Panc1 (cell line): ENCODE data around the gene FAM120B. TPM values are rescaled to one million over a fixed set of nuclear protein-coding genes. Genes with fewer than 3 reads are reported as not detected.

Source experiments
- ATAC-seq: fragments of 200-7000 bp; cut with Tn5 transposase; 2 replicates; pipeline ENCODE4 v1.9.1; 2020; ENCODE audit warnings: mild to moderate bottlenecking, moderate library complexity
- BruUV-seq: library from RNA; stranded (reverse); fragments of 400-500 nt; replicated peaks from 2 replicates; lab custom pipeline; 2021; lab: Mats Ljungman, UMichigan
- CTCF ChIA-PET: fragments of 300-600 bp; sonication (Branson Sonifier 250); formaldehyde crosslinking; loops from one replicate; lab custom pipeline; 2022; ENCODE audit warnings: antibody characterized with exemption; lab: Charles Lee
- POLR2A ChIA-PET: fragments of 300-600 bp; sonication (Branson Sonifier 250); formaldehyde crosslinking; loops from one replicate; lab custom pipeline; 2022; ENCODE audit warnings: antibody characterized with exemption; lab: Charles Lee
- DNase-seq: peaks from one replicate; pipeline ENCODE4 v3.0.0-alpha.2; 2010; ENCODE audit warnings: low read depth, low spot score
- H3K27ac ChIP-seq: 2 replicates; pipeline ENCODE4 v1.5.1; 2011; ENCODE audit warnings: mild to moderate bottlenecking, low read length, inconsistent platforms
- H3K27me3 ChIP-seq: fragments of 200-500 bp; sonication (Bioruptor generic); 2 replicates; pipeline ENCODE4 v1.6.0; 2014; ENCODE audit warnings: low read length, inconsistent platforms; ENCODE audit not compliant: control insufficient read depth, insufficient read depth
- H3K36me3 ChIP-seq: fragments of 200-500 bp; sonication (Bioruptor generic); 2 replicates; pipeline ENCODE4 v1.5.1; 2014; ENCODE audit warnings: inconsistent platforms, mild to moderate bottlenecking, low read length, moderate library complexity; ENCODE audit not compliant: control insufficient read depth, insufficient read depth
- H3K4me1 ChIP-seq: 2 replicates; pipeline ENCODE4 v1.5.1; 2011; ENCODE audit warnings: inconsistent platforms, mild to moderate bottlenecking, low read length, moderate library complexity; ENCODE audit not compliant: control insufficient read depth, insufficient read depth
- H3K4me3 ChIP-seq, 2 experiments: 2 replicates each; pipeline ENCODE4 v1.5.1; 2011 to 2012; ENCODE audit warnings: low read depth in 2 of 2, low read length in 2 of 2, mild to moderate bottlenecking in 2 of 2, inconsistent platforms in 1 of 2, moderate library complexity in 1 of 2
- H3K9me3 ChIP-seq: fragments of 200-500 bp; sonication (Bioruptor generic); 2 replicates; pipeline ENCODE4 v1.5.1; 2014; ENCODE audit warnings: low read depth, mild to moderate bottlenecking, inconsistent platforms, low read length, moderate library complexity; ENCODE audit not compliant: control insufficient read depth, insufficient read depth
- POLR2AphosphoS5 ChIP-seq: IDR thresholded peaks from 2 replicates; pipeline ENCODE4 v1.6.1; 2012; ENCODE audit warnings: mild to moderate bottlenecking, low read depth, low read length, moderate library complexity
- REST ChIP-seq, 2 experiments: IDR thresholded peaks; 2 replicates each; pipeline ENCODE4 v1.6.1; 2011 to 2012; ENCODE audit warnings: low read depth in 2 of 2, control low read depth in 1 of 2, low read length in 1 of 2, mild to moderate bottlenecking in 1 of 2, moderate library complexity in 1 of 2; ENCODE audit not compliant: insufficient read depth in 1 of 2
- SIN3A ChIP-seq: IDR thresholded peaks from 2 replicates; pipeline ENCODE4 v1.6.1; 2012; ENCODE audit warnings: low read depth, mild to moderate bottlenecking, low read length, moderate library complexity, borderline replicate concordance; ENCODE audit not compliant: insufficient read depth
- TCF7L2 ChIP-seq: IDR thresholded peaks from 2 replicates; pipeline ENCODE4 v1.6.1; 2011; ENCODE audit warnings: mild to moderate bottlenecking, low read depth, low read length, inconsistent platforms
- in situ Hi-C: cut with HindIII; loops from 2 replicates; pipeline ENCODE4 v1.10.0; 2016; ENCODE audit warnings: low sequenced_read_pairs, low pct_unique_long_range_greater_than_20kb
- intact Hi-C: fragments of 100-400 bp; cut with micrococcal nuclease; formaldehyde crosslinking; loops from one replicate; pipeline ENCODE4 v1.10.0; 2022; ENCODE audit not compliant: unreplicated experiment
- total RNA-seq: library from RNA; stranded (reverse); gene quantifications from one replicate; pipeline ENCODE4 v1.2.1, GENCODE V29; 2021; ENCODE audit not compliant: unreplicated experiment
- TF ChIP-seq, protein P1 (sequence below): fragments of 450-650 bp; IDR thresholded peaks from 2 replicates; pipeline ENCODE4 v1.5.1; 2017; ENCODE audit warnings: mild to moderate bottlenecking

The FAM120B gene
- total RNA-seq, 1 experiment from 2014 or later, result 38.0 TPM

DNA sequence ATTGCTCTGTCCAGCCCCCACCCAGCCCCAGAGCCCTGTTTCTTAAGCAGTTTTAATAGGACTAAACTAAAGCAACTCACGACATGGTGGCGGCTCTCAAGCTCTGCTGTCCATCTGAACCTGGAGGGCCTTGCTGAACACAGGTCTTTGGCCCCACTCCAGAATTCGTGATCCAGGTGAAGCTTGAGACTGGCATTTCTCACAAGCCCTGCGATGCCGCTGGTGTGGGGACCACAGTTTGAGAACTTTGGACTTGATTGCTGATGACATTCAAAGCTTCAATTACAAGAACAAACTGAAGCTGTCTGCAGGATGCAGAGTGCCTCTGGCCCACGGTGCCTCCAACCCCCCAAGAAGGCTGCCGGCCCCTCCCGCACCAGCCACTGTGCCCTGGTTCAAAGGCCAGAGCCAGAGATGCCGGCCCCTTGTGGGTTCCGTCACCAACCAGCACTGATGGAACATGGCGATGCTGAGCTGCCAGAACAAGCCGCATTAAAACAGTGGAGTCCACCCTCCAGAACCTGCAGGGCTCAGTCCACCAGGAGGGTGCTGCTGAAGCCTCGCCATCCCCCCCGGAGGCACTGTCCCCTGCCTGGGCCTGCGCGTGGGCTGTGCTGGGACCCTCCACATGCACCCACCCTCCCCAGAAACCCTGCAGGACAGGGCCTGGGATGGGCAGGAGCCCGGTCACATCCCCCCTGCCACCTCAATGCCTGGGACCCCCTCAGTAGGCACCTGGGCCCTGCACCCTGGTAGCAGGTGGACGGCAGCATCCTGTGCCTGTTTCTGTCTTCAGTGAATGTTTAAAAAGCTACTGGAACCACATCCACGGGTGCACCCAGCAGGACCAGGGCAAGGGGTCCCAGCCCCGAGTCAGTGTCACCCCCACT, 145.4 kb downstream of the FAM120B start:
- ChIA-PET POLR2A (no interaction called here), CTCF (no interaction called here)
- Histone ChIP-seq H3K4me1 (no peaks in the 10 kb centered on the region), H3K27me3 (no peaks in the 10 kb centered on the region), H3K9me3 (no peaks in the 10 kb centered on the region), H3K27ac (no peak overlapping the region), H3K4me3 (no peak overlapping the region), H3K36me3 (no peaks in the 10 kb centered on the region)
- ATAC-seq (no peak), DNase-seq (no peak)
- intact Hi-C loops (no loop called here), in situ Hi-C loops (no loop called here)
- BruUV-seq, result no TSS peak
- TF ChIP-seq, protein P1, sequence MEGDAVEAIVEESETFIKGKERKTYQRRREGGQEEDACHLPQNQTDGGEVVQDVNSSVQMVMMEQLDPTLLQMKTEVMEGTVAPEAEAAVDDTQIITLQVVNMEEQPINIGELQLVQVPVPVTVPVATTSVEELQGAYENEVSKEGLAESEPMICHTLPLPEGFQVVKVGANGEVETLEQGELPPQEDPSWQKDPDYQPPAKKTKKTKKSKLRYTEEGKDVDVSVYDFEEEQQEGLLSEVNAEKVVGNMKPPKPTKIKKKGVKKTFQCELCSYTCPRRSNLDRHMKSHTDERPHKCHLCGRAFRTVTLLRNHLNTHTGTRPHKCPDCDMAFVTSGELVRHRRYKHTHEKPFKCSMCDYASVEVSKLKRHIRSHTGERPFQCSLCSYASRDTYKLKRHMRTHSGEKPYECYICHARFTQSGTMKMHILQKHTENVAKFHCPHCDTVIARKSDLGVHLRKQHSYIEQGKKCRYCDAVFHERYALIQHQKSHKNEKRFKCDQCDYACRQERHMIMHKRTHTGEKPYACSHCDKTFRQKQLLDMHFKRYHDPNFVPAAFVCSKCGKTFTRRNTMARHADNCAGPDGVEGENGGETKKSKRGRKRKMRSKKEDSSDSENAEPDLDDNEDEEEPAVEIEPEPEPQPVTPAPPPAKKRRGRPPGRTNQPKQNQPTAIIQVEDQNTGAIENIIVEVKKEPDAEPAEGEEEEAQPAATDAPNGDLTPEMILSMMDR, result no peak
- no peak for TF ChIP-seq REST (IDR thresholded peaks at IDR 0.05; ENCODE audit: insufficient read depth in 1 of 2, low read depth in 2 of 2, low read length in 1 of 2)
- TF ChIP-seq POLR2AphosphoS5, result no peak
- TF ChIP-seq TCF7L2, result no peak

GRCh38 chr6:170452767-170453545, 146.4 kb downstream of the FAM120B start:
- H3K27ac ChIP-seq, result no peak overlapping the region
- no peaks in the 10 kb centered on the region for H3K36me3 ChIP-seq
- no peak for ATAC-seq
- intact Hi-C loops, result no loop called here
- no peak for DNase-seq
- H3K4me1 ChIP-seq, result no peaks in the 10 kb centered on the region
- POLR2A ChIA-PET, result no interaction called here
- BruUV-seq, result no TSS peak
- no peaks in the 10 kb centered on the region for H3K27me3 ChIP-seq
- TF ChIP-seq, protein P1, result no peak
- no peak for TF ChIP-seq REST (IDR thresholded peaks at IDR 0.05; ENCODE audit: insufficient read depth in 1 of 2, low read depth in 2 of 2, low read length in 1 of 2)
- TF ChIP-seq SIN3A, result no peak
- no peak for TF ChIP-seq POLR2AphosphoS5
- no peak for TF ChIP-seq TCF7L2
- no peaks in the 10 kb centered on the region for H3K9me3 ChIP-seq
- no peak overlapping the region for H3K4me3 ChIP-seq
- CTCF ChIA-PET, result no interaction called here
- in situ Hi-C loops, result no loop called here
